ENCODE data around the gene GSTA5.
"Not testable (repeated sequence)": the region's sequence is repeated elsewhere in the genome, so short reads cannot be mapped to it uniquely, and the experiment has no call there.

The GSTA5 gene

DNA sequence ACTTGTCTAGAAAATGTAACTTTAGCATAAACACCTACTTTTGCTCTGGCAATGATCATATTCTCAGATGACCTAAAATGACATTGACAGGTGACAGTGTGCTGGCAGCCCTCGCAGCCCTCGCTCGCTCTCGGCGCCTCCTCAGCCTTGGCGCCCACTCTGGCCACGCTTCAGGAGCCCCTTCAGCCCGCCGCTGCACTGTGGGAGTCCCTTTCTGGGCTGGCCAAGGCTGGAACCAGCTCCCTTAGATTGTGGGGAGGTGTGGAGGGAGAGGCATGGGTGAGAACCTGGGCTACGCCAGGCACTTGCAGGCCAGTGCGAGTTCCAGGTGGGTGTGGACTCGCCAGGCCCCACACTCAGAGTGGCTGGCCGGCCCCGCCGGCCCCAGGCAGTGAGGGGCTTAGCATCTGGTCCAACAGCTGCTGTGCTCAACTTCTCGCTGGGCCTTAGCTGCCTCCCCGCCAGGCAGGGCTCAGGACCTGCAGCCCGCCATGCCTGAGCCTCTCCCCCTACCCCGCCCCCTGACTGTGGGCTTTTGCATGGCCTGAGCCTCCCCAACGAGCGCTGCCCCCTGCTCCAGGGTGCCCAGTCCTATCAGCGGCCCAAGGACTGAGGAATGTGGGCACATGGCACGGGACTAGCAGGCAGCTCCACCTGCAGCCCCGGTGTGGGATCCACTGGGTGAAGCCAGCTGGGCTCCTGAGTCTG is 54.2 kb downstream of the GSTA5 start:
- H3K36me3 ChIP-seq (ENCODE audit: insufficient read depth, low read length): no peaks in the 10 kb centered on the region
- no peaks in the 10 kb centered on the region for H3K9me2 ChIP-seq (ENCODE audit: low read depth, low read length)
- no peak overlapping the region for H2AFZ ChIP-seq (ENCODE audit: low read length)
- H3F3A ChIP-seq (ENCODE audit: insufficient read depth, low read length): no peaks in the 10 kb centered on the region
- no peaks in the 10 kb centered on the region for H3K79me2 ChIP-seq (ENCODE audit: insufficient read depth, low read length)
- TF ChIP-seq, protein P1, sequence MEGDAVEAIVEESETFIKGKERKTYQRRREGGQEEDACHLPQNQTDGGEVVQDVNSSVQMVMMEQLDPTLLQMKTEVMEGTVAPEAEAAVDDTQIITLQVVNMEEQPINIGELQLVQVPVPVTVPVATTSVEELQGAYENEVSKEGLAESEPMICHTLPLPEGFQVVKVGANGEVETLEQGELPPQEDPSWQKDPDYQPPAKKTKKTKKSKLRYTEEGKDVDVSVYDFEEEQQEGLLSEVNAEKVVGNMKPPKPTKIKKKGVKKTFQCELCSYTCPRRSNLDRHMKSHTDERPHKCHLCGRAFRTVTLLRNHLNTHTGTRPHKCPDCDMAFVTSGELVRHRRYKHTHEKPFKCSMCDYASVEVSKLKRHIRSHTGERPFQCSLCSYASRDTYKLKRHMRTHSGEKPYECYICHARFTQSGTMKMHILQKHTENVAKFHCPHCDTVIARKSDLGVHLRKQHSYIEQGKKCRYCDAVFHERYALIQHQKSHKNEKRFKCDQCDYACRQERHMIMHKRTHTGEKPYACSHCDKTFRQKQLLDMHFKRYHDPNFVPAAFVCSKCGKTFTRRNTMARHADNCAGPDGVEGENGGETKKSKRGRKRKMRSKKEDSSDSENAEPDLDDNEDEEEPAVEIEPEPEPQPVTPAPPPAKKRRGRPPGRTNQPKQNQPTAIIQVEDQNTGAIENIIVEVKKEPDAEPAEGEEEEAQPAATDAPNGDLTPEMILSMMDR (IDR thresholded peaks at IDR 0.05; ENCODE audit: low read length): no peak
- TF ChIP-seq EZH2 (IDR thresholded peaks at IDR 0.05; ENCODE audit: borderline replicate concordance, low read length): no peak
- no peaks in the 10 kb centered on the region for H3K9me3 ChIP-seq (ENCODE audit: low read length)
- no peak overlapping the region for H3K27ac ChIP-seq (ENCODE audit: low read depth, low read length, poor library complexity, severe bottlenecking)
- no peaks in the 10 kb centered on the region for H3K4me1 ChIP-seq (ENCODE audit: insufficient read depth, low read length, severe bottlenecking)
- no peak overlapping the region for H3K4me2 ChIP-seq (ENCODE audit: low read length)
- no peaks in the 10 kb centered on the region for H4K20me1 ChIP-seq (ENCODE audit: insufficient read depth, low read length)
- H3K9ac ChIP-seq (ENCODE audit: low read length): no peak overlapping the region
- H3K4me3 ChIP-seq (ENCODE audit: low read depth, low read length, poor library complexity, severe bottlenecking): no peak overlapping the region
- H3K27me3 ChIP-seq (ENCODE audit: insufficient read depth, low read length): no peaks in the 10 kb centered on the region

DNA sequence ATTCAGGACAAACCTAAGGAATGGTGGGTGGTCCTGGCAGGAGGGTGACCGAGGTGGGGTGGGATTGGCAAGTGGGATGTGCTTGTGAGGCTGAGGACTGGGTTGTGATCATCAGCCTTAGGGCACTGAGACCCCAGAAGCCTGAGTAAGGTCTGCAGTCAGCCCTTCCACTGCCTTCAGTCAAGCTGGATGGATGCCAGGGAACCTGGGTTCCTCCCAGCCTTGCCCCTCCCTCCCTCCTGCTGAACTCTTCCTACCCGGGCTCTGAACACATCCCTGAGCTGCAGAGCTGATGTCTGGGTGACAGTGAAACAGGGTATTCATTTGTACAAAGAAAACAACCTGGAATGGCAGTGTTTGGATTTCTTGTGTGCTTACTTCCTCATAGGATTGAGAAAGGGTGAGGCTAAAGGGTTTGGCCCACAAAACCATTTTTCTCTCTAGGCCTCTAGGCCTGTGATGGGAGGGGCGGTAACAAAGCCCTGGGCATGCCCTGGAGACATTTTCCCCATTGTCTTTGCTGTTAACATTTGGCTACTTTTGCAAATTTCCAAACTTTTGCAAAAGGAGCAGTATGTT is 57.8 kb downstream of the GSTA5 start:
- H3K36me3 ChIP-seq (ENCODE audit: insufficient read depth, low read length); H3K27ac ChIP-seq (ENCODE audit: low read depth, low read length, poor library complexity, severe bottlenecking); H3K9me3 ChIP-seq (ENCODE audit: low read length); H3F3A ChIP-seq (ENCODE audit: insufficient read depth, low read length); H2AFZ ChIP-seq (ENCODE audit: low read length); H3K27me3 ChIP-seq (ENCODE audit: insufficient read depth, low read length); H3K9ac ChIP-seq (ENCODE audit: low read length); H3K79me2 ChIP-seq (ENCODE audit: insufficient read depth, low read length); H3K4me3 ChIP-seq (ENCODE audit: low read depth, low read length, poor library complexity, severe bottlenecking); H4K20me1 ChIP-seq (ENCODE audit: insufficient read depth, low read length); H3K4me2 ChIP-seq (ENCODE audit: low read length); H3K4me1 ChIP-seq (ENCODE audit: insufficient read depth, low read length, severe bottlenecking); H3K9me2 ChIP-seq (ENCODE audit: low read depth, low read length): not testable (repeated sequence)

DNA sequence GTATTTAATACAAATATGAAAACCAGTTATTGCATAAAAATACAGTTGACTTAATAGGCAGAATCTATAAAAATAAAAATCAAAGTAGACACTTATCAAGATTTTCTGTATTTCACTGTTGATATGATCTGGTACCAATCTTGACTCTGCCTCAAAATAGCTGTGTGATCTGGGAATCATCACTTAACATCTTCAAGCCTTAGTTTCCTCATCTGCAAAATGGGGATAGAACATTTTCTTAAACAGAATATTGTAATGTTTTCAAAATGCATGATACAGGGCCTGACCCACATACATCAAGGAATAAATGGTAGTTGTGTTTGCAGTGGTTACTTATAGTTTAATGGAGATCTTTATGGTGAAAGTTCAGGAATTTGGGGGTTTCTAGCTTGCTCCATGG is 58.4 kb downstream of the GSTA5 start:
- not testable (repeated sequence) for H3K27ac ChIP-seq (ENCODE audit: low read depth, low read length, poor library complexity, severe bottlenecking); H3K79me2 ChIP-seq (ENCODE audit: insufficient read depth, low read length); H3K9ac ChIP-seq (ENCODE audit: low read length)

More for the DNA sequence above, 58.4 kb downstream of the GSTA5 start:
- not testable (repeated sequence) for H3K4me1 ChIP-seq (ENCODE audit: insufficient read depth, low read length, severe bottlenecking); H3K4me2 ChIP-seq (ENCODE audit: low read length); H3F3A ChIP-seq (ENCODE audit: insufficient read depth, low read length); H3K9me3 ChIP-seq (ENCODE audit: low read length); H3K27me3 ChIP-seq (ENCODE audit: insufficient read depth, low read length); H3K9me2 ChIP-seq (ENCODE audit: low read depth, low read length); H4K20me1 ChIP-seq (ENCODE audit: insufficient read depth, low read length); H3K36me3 ChIP-seq (ENCODE audit: insufficient read depth, low read length); H3K4me3 ChIP-seq (ENCODE audit: low read depth, low read length, poor library complexity, severe bottlenecking); H2AFZ ChIP-seq (ENCODE audit: low read length)

Data from OCI-LY1 (cell line).